ENCODE data around the gene RANBP10.

RANBP10 gene

DNA sequence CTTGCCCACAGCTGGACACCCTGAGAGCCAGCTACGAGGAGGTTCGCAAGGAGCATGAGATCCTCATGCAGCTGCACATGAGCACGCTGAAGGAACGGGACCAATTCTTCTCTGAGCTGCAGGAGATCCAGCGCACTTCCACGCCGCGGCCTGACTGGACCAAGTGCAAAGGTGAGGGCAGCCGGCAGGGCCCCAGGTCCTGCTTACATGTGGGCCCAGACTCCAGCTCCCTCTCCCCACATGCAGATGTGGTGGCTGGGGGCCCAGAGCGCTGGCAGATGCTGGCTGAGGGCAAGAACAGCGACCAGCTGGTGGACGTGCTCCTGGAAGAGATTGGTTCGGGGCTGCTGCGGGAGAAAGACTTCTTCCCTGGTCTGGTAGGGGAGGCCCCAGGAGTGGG lies 19.5 kb upstream of the RANBP10 start:
- no peak for DNase-seq

DNA sequence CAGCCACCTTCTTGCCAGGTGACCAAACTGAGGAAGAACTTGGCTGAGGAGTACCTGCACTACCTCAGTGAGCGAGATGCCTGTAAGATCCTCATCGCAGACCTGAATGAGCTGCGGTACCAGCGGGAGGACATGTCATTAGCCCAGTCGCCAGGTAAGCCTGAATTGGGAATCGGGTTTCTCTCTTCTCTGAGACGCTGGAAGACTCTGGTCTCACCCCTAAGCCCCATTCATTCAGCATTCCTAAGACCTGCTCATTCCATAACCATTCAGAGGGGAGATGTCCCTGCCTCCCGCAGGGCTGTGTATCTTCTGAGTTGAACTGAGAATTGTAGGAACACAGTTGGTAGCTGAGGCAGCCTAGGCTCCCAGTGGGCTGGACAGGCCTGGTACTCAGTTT lies 18.8 kb upstream of the RANBP10 start:
- no peak for DNase-seq

DNA sequence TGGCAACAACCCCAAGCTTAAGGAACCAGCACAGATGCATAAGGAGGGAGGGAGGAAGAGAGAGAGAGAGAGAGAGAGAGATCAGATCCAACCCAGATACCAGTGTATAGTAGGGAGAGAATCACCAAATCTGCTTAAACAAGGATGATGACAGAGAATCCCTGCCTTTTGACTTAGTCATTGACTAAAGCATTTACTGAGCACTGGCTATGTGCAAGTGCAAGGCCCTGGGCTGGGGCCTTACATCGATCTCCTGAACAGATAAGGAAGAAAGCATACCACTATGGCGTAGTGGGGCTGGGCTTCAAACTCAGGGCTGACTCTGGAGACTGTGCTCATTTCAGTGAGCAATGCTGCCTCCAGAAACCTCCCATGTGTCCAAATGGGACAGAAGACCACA lies 16.2 kb upstream of the RANBP10 start:
- DNase-seq = no peak

DNA sequence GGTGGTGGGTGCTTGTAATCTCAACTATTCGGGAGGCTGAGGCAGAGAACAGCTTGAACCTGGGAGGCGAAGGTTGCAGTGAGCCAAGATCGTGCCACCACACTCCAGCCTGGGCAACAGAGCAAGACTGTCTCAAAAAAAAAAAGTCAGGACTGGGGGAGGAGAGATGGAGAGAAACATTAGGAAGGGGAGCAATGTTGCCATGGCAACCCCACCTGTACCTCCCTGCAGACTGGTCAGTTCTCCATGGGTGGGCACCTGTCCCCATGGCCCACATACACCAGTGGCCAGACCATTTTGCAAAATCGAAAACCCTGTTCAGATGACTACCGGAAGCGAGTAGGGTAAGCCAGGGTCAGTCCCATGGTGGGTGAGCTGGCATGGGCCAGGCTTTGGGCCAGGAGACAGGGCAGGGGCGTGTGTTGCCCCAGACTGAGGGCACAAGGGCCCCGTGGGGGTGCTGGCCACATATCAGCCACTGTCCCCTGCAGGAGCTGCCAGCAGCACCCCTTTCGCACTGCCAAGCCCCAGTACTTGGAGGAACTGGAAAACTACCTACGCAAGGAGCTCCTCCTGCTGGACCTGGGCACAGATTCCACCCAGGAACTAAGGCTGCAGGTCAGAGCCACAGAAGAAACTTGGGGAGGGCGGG lies 14.4 kb upstream of the RANBP10 start:
- DNase-seq = no peak

DNA sequence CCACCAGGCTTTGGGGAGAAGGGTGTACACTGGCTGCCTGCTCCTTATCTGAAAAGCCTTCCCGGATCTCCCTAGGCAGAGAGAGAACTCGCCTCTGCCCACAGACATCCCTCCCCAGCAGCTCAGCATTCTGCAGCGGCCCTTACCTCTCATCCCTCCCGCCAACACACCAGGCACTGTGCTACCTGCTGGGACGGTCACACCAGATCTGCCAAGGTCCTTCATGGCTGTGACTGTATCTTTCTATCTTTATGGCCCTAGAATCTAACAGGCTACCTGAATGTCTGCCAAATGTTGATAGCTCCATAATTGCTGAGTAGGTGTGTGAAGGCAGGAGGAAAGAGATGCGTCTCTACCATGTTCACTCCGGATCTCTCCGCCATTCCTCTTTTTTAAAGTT lies 8.2 kb upstream of the RANBP10 start:
- DNase-seq = no peak

DNA sequence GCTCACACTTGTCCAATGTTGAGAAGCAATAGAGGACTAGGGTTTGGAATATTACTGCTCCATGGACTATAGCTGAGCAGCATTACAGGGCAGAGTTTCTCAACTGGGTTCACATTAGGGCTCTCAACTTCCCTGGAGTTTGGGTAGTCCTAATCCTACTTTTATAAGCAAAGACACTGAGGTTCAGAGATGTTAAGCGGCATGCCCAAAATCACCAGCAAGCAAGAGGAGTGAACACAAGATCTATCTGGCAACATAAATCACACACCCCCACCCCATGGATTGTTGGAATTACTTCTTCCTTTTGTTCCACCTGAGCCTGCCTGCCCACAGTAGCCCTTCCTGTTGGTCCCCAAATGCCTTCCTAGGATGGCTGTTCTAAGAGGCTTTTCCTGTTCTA lies 5.5 kb upstream of the RANBP10 start:
- DNase-seq = no peak

DNA sequence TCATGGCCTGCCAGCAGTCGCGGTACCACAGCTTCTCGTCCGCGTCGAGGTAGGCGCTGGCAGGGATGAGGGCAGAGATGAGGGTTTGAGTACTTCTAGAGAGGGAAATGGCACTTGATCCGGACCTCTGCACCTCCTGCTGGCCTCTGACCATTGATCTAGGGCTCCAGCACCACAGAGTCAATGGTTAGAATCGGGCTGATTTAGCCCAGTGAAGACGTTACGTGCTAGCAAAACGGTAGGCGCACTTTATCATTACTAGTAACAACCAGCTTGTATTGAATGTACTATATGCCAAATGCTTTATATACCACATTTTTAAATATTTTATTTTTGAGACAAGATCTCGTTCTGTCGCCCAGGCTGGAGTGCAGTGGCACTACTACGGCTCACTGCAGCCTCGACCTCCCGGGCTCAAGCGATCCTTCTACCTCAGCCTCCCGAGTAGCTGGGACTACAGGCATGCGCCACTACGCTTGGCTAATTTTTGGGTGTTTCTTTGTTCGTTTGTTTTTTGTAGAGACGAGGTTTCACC lies 855 bp upstream of the RANBP10 start:
- DNase-seq = no peak

DNA sequence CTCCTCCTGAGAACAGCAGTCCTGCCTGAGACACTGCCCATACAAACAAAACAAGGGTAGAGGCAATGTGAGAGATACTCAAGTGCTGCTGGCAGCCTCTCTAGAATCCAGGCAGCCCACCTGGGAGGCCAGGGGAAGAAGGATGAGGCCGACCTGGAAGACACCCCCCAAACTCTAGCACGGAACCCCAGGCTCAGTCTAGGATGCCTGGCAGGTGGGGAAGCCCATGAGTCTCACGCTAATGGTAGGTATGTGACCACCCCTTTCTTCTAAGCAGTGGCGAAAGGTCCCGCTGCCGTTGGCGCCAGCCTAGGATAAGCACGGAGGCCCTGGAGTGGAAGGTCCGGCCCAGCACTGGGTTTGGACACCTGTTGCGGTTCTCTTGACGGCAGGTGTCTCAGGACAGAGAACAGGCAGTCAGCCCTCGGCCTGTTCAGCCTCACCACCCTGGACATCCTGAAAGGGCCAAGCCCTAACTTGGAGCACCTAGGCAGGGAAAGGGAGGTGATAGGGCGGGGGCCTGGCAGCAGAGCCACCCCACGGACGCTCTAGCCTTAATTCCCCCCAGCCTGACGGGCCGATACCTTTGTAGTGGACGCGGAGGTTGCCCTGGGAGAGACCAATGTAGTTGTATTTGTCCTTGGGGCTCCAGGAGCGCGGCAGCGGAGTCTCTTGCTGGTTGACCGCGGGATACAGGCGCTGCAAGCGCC lies 487 bp downstream of the RANBP10 start:
- DNase-seq = no peak

DNA sequence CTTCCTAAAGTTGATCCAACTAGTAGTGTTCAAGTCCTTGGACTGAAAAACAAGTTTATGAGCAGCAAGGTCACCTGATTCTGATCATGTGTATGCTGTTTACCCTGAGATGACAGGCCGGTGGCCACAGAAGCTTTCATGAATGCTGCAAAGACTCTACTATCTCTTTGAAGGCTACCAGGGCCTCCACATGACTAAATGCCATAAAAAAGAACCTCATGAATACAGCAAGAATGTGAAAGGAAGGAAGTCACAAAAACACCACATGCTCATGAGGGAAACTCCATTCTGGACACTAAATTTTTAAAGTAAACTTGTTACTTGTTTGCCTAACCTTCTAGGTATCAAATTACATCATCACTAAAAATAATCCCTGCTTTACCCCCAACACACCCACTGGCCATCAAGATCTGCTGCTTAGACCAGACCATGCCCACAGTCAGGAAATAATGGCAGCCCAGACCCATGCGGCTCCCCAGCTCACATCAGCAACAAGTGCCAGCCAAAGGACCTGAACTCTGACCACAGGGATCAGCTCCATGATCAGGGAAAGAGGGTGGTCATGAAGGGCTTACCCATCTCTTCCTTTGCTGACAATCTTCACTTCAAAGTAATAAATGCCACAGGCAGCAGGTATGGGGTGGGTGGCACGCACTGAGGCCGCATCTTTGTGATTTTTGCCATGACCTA lies 1.4 kb downstream of the RANBP10 start:
- no peak for DNase-seq

DNA sequence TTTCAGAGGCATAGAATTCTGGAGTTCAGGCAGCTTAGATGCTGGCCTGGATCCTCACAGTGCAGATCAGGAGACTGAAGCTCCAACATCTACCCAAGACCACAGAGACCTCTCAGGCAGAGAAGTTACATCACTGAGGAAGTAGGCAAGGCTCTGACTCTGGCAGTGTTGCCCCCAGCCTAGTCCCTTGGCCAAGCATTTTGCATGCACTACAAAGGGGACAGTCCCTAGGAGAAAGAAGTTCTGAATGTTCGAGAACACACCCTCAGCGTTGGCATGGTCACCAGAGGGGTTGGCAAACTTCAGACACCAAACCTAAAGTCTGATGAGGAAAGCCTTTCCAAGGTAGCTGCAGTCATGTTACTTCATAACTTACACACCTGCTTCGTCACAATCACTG lies 2.5 kb downstream of the RANBP10 start:
- no peak for DNase-seq

DNA sequence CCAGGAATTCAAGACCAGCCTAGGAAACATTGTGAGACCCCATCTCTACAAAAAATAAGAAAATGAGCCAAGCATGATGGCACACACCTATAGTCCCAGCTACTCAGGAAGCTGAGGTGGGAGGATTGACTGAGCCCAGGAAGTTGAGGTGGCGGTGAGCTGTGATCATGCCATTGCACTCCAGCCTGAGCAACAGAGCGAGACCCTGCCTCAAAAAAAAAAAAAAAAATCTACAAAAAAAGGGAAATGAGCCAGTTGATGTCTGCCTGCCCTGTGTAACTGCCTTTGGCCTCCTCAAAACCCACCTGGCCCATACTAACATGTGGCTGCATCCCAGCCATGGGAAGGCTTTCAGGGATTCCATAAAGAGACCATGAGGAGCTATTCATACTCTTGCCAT lies 4.5 kb downstream of the RANBP10 start:
- no peak for DNase-seq

DNA sequence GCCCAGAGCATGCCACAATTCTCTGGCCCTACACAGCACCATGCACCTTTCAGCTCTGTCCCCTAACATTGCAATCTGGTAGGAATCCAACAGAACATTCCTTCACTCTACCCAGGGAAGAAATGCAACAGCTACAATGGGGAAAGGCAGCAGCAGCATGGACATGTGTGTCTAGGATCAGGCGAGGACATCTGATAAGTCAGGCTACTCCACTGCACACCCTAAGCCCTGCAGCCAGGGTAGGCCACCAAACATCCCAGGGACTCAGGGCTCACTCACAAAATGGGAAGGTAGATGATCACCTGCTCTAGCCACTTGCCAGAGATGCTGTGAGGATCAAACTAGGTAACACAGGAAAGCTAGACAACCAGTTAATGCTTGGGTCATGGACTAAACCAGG lies 5.1 kb downstream of the RANBP10 start:
- no peak for DNase-seq

DNA sequence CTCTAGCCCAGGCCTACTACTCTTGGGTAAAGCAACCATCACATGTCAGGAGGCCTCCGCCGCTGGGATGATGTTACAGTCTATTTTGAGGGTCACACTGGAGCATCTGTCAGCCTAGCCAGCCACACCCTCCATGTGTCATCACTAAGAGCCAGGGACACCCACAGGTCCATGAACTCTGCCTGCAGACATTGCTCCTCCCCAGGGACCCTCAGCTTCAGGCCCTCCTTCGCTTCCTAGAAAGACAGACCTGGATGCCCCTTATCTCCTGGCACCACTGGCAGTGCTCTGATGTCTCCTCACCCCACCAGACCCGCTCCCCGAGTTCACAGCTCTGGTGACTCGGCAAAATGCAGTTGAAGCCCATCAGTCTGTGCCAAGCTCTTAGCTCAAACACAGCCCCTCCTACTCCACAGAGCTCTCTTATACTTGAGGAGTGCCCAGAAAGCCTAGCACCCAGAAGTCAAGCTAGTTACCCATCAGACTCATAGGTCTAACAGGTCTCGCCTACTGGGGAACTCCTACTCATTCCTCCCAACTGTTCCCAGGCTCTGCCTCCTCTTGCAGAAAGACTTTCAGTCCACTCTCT lies 5.9 kb downstream of the RANBP10 start:
- DNase-seq = no peak

DNA sequence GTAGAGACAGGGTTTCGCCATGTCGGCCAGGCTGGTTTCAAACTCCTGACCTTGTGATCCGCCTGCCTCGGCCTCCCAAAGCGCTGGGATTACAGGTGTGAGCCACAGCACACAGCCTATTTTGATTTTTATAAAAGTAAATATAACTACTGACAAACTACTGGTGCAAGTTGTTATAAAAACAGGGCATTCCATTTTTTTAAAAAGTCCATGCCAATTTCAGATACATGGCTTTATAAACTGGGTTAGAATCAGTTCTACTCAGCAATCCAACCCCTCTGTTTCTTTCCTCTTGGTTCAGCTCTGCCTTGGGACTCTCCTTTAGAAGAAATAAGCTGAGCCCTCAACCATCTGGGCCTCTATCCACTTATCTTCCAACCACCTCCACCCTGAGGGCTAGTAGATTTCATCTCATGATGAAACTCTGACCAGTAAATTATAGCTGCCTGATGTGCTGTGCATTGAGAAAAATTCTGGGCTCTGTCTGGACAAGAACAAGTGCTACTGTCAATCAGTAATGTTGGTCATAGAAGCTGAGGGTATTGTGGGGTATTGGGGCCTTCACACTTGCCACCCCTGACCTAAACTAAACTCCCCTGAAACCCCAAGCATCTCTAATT lies 10.2 kb downstream of the RANBP10 start:
- DNase-seq = peak in 1 of 2 experiments; percentile 26

DNA sequence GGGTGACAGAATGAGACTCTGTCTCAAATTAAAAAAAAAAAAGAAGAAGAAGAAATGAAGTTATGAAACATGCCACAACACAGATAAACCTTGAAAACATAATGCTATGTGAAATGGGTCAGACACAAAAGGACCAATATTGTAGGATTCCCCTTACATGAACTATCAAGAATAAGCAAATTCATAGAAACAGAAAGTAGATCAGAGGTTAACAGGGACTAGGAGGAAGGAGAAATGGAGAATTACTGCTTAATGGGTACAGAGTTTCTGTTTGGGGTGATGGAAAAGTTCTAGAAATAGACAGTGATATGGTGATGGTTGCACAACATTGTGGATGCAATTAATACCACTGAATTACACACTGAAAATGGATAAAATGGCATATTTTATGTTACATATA lies 16.3 kb downstream of the RANBP10 start:
- no peak for DNase-seq

DNA sequence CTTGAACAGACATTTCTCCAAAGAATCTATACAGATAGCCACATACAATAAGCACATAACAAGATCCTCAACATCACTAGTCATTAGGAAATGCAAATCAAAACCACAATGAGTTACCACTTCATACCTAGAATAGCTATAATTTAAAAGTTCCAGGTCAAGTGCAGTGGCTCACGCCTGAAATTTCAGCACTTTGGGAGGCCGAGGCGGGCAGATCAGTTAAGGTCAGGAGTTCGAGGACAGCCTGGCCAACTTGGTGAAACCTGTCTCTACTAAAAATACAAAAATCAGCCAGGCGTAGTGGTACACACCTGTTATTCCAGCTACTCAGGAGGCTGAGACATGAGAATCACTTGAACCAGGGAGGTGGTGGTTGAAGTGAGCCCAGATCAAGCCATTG lies 19.9 kb downstream of the RANBP10 start:
- DNase-seq = no peak

DNA sequence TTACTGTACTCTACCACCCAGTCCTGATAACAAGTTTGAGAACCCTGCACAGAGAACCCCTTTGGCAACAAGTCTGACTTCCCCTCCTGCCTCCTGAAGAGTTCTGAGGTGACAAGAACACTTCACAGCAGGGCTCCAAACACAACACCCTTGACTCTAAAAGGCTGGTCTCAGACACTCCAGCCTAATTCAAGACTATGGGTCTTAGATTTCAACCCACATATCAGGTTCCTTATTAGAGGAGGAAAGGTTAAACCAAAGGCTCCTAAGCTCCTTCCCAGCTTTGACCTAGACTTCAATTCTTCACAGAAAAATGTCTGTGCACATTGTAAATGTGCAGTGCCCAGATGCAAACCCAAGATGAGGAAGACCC lies 23.0 kb downstream of the RANBP10 start:
- no peak for DNase-seq

DNA sequence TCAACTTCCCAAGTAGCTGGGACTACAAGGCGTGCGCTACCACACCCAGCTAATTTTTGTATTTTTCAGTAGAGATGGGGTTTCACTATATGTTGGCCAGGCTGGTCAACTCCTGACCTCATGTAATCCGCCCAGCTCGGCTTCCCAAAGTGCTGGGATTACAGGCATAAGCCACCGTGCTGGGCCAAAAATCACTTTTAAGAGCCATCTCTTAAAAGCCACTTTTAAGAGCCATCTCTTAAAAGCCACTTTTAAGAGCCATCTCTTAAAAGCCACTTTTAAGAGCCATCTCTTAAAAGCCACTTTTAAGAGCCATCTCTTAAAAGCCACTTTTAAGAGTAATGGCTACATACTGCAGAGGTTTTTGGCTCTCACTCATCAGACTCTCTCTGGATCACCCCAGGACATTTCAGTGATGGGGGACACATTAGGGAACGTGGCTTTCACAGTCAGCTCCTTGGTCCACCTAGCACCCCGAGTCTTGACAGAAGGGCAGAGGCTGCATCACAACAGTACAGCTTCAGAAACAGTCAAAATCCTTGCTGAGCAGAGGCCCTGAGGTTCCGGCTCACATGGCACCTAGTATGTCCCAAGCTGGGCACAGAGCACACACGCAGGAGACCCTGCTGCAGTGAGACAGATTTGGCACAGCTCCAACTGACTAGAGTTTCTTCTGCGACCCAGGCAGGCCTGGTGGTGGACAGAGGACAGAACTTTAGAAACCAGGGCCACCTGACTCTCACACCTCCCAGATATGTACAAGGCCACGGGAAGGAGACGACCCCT lies 23.6 kb downstream of the RANBP10 start:
- peak; percentile 32 to 59 for DNase-seq

DNA sequence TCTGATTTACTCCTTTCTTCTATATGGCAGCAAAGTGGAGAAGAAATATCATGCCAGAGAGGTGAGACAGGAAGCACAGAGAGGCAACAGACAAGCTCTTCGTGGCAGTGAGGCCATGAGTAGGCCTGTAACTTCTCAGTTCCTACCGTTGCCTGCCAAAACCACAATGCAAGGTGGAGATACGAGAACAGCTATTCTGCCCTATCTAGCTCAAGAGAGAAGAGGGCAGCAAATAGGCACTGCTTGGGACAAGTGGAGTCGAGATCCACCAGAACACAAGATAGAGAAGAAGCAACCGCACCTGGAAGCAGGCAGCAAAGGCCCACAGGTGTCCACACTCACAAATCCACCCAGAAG lies 24.8 kb downstream of the RANBP10 start:
- DNase-seq = no peak

DNA sequence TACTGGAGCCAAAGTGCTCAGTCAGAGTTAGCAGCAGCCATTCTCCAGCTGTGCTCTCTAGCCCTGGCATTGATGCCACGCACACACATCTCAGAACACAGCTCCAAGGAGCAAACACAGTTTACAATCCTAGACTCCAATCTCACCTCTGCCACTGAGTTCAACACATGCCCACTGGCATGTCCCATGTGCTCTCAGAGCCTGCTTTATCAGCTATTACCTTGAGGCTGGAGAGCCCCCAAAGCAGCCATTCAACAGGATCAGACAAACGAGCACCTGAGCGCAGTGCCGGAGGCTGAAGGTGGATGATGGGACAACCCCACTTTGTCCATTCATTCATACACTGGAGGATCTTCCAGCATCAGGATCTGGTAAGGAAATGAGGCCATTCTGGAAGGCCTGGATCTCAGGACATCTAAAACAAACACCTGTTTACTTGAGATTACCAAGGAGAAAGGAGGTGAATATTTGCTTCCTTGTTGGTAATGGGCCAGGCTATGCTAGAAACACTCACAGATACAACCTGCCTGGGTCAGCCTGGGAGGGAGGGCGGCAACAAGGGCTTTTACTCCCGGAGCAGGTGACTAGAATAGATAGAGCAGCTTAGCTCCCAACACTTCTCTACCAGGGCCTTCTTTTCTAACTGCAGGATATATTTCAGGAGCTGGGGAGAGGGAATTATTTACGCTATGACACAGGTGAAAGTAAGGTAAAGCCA lies 25.4 kb downstream of the RANBP10 start:
- no peak for DNase-seq

DNA sequence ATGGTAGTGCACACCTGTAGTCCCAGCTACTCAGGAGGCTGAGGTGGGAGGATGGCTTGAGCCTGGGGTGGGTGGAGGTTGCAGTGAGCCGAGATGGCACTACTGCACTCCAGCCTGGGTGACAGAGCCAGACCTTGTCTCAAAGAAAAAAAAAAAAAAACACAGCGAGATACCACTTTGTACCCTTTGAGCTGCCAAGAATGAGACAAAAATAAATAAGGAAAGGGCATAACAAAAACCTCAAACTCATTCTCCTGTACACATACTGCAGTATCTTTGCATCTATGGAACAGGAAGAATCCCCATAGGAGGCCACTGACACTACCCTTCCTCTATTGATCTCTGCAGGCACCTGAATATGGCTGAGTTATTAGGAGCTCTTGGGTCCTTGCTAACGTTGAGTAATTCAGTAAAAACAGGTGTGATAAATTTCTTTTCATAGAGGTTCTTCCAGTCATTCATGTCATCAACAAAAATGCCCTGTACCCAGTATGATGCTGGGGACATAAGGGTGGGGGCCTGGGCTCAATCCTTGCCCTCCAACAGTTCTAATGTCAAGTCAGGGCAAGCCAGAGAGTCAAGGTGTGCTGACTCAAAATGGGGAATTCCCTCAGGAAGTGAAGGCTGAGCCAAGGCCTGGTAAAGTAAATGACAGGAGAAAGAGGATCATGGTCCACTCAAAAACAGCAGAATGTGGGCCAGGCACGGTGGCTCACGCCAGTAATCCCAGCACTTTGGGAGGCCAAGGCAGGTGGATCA lies 26.9 kb downstream of the RANBP10 start:
- no peak for DNase-seq

Data from NCI-H524 (cell line).